ENCODE results near the gene TEX261. TPM values are rescaled to one million over a fixed set of nuclear protein-coding genes. Genes with fewer than 3 reads are reported as not detected.

Gene TEX261
- total RNA-seq, 2 experiments from 2014 or later, result 34.5 to 45.8 TPM

- H4K20me1 ChIP-seq (ENCODE audit: insufficient read depth, low read length), result no peaks in the 10 kb centered on the region
- intact Hi-C loops (cut with micrococcal nuclease; ENCODE audit: unreplicated experiment), result no loop called here
- BruUV-seq (replicated peaks), result no TSS peak
- no peak for DNase-seq (ENCODE audit: low spot score)
- peaks cover 52% of the 10 kb centered on the region for H3K36me3 ChIP-seq (ENCODE audit: insufficient read depth, low read length)
- H3K27ac ChIP-seq (ENCODE audit: low read depth, low read length, poor library complexity, severe bottlenecking), result no peak overlapping the region
- TF ChIP-seq EZH2phosphoT487 (IDR thresholded peaks at IDR 0.05; ENCODE audit: borderline replicate concordance, low read depth, low read length) (no peak), CTCF (conservative IDR thresholded peaks at IDR 0.05; ENCODE audit: low read length) (no peak)
- POLR2A ChIA-PET, result no interaction called here
- CTCF ChIA-PET (ENCODE audit: unreplicated experiment), result no interaction called here
- H3K9me3 ChIP-seq (ENCODE audit: low read length), result no peaks in the 10 kb centered on the region
- no peaks in the 10 kb centered on the region for H3K4me1 ChIP-seq (ENCODE audit: insufficient read depth, low read length, poor library complexity, severe bottlenecking)
- H3K79me2 ChIP-seq (ENCODE audit: insufficient read depth, low read depth, low read length), result no peaks in the 10 kb centered on the region
- no peak overlapping the region for H3K4me3 ChIP-seq (ENCODE audit: low read depth, low read length, poor library complexity, severe bottlenecking)
- H2AFZ ChIP-seq (ENCODE audit: low read length), result no peak overlapping the region
- H3K4me2 ChIP-seq (ENCODE audit: low read length), result no peak overlapping the region
- no peaks in the 10 kb centered on the region for H3K9me2 ChIP-seq (ENCODE audit: insufficient read depth, low read length)
These were observed 10.5 kb downstream of the TEX261 start for GRCh38 chr2:70984228-70984575.

GRCh38 chr2:70983506-70984227 lies 11.0 kb downstream of the TEX261 start:
- intact Hi-C loops (cut with micrococcal nuclease; ENCODE audit: unreplicated experiment), result no loop called here
- no peak for TF ChIP-seq CTCF (conservative IDR thresholded peaks at IDR 0.05; ENCODE audit: low read length)
- no peak for TF ChIP-seq EZH2phosphoT487 (IDR thresholded peaks at IDR 0.05; ENCODE audit: borderline replicate concordance, low read depth, low read length)
- no peak overlapping the region for H3K4me3 ChIP-seq (ENCODE audit: low read depth, low read length, poor library complexity, severe bottlenecking)
- ChIA-PET CTCF (ENCODE audit: unreplicated experiment) (no interaction called here), POLR2A (no interaction called here)
- no peaks in the 10 kb centered on the region for H3K4me1 ChIP-seq (ENCODE audit: insufficient read depth, low read length, poor library complexity, severe bottlenecking)
- H3K4me2 ChIP-seq (ENCODE audit: low read length), result no peak overlapping the region
- DNase-seq (ENCODE audit: low spot score), result no peak
- no peaks in the 10 kb centered on the region for H3K9me3 ChIP-seq (ENCODE audit: low read length)
- no peak overlapping the region for H3K27ac ChIP-seq (ENCODE audit: low read depth, low read length, poor library complexity, severe bottlenecking)
- no peak overlapping the region for H2AFZ ChIP-seq (ENCODE audit: low read length)
- H3K36me3 ChIP-seq (ENCODE audit: insufficient read depth, low read length), result peaks cover 47% of the 10 kb centered on the region
- H4K20me1 ChIP-seq (ENCODE audit: insufficient read depth, low read length), result no peaks in the 10 kb centered on the region
- H3K79me2 ChIP-seq (ENCODE audit: insufficient read depth, low read depth, low read length), result no peaks in the 10 kb centered on the region
- BruUV-seq (replicated peaks), result no TSS peak
- no peaks in the 10 kb centered on the region for H3K9me2 ChIP-seq (ENCODE audit: insufficient read depth, low read length)

- H3K9me3 ChIP-seq (ENCODE audit: low read length), result no peaks in the 10 kb centered on the region
- DNase-seq (ENCODE audit: low spot score), result no peak
- TF ChIP-seq CTCF (conservative IDR thresholded peaks at IDR 0.05; ENCODE audit: low read length) (no peak), EZH2phosphoT487 (IDR thresholded peaks at IDR 0.05; ENCODE audit: borderline replicate concordance, low read depth, low read length) (no peak)
- peaks cover 40% of the 10 kb centered on the region for H3K36me3 ChIP-seq (ENCODE audit: insufficient read depth, low read length)
- H4K20me1 ChIP-seq (ENCODE audit: insufficient read depth, low read length), result no peaks in the 10 kb centered on the region
- no peaks in the 10 kb centered on the region for H3K79me2 ChIP-seq (ENCODE audit: insufficient read depth, low read depth, low read length)
- H3K4me1 ChIP-seq (ENCODE audit: insufficient read depth, low read length, poor library complexity, severe bottlenecking), result no peaks in the 10 kb centered on the region
- no peaks in the 10 kb centered on the region for H3K9me2 ChIP-seq (ENCODE audit: insufficient read depth, low read length)
- no peak overlapping the region for H2AFZ ChIP-seq (ENCODE audit: low read length)
- H3K4me2 ChIP-seq (ENCODE audit: low read length), result no peak overlapping the region
- POLR2A ChIA-PET, result no interaction called here
- intact Hi-C loops (cut with micrococcal nuclease; ENCODE audit: unreplicated experiment), result no loop called here
- CTCF ChIA-PET (ENCODE audit: unreplicated experiment), result no interaction called here
- no TSS peak for BruUV-seq (replicated peaks)
- no peak overlapping the region for H3K27ac ChIP-seq (ENCODE audit: low read depth, low read length, poor library complexity, severe bottlenecking)
- no peak overlapping the region for H3K4me3 ChIP-seq (ENCODE audit: low read depth, low read length, poor library complexity, severe bottlenecking)
These were observed 11.7 kb downstream of the TEX261 start for GRCh38 chr2:70982971-70983370.

All from OCI-LY7 (cell line).